Measurements from ENCODE around the gene HEBP1.

The HEBP1 gene, protein sequence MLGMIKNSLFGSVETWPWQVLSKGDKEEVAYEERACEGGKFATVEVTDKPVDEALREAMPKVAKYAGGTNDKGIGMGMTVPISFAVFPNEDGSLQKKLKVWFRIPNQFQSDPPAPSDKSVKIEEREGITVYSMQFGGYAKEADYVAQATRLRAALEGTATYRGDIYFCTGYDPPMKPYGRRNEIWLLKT

DNA sequence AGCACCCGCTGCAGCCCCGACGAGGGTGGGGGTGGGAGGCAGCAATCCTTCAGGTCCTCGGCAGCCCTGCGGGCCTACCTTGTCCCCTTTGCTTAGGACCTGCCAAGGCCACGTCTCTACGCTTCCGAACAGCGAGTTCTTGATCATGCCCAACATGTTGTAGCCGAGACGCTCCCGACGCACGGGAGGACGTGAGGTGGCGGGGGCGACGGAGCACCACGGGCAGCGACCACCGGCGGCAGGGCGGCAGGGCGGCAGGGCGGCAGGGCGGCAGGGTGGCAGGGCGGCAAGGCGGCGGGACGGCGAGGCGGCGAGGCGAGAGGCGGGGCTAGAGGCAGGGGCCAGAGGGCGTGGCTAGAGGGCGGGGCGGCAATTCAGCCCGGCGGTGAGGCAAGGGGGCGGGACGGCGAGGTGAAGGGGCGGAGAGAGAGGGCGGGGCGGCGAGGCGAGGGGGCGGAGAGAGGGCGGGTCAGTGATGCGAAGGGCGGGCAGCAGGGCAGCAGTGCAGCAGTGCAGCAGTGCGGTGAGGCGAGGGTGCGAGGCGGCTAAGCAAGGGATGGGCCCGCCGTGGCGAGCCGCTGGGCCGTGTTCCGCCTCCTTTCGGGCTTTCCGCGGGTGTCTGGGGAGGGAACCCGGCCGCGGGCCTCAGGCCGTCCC lies at the start of gene HEBP1:
TSS of gene HEBP1 (minus strand) at position 307 of the 657 bp plus-strand sequence. CDS start at position 156, 151 bp downstream.
- Histone ChIP-seq H3K36me3 (ENCODE audit: control insufficient read depth, insufficient read depth, low read length) (no peaks in the 10 kb centered on the region), H3K9ac (ENCODE audit: low read depth, low read length) (peak within 1 kb of the TSS; percentile 61), H3K27ac (ENCODE audit: low read depth, low read length) (peak within 1 kb of the TSS; percentile 54), H3K4me1 (ENCODE audit: control insufficient read depth, insufficient read depth, low read length) (peaks cover 16% of the 10 kb centered on the region; the same call in 1 of the 2 replicates), H3K9me3 (ENCODE audit: control insufficient read depth, insufficient read depth, low read length) (no peaks in the 10 kb centered on the region), H3K4me3 (ENCODE audit: low read depth, low read length) (peak within 1 kb of the TSS; percentile 84), H3K27me3 (ENCODE audit: control insufficient read depth, insufficient read depth, low read length) (peaks cover 21% of the 10 kb centered on the region)

DNA sequence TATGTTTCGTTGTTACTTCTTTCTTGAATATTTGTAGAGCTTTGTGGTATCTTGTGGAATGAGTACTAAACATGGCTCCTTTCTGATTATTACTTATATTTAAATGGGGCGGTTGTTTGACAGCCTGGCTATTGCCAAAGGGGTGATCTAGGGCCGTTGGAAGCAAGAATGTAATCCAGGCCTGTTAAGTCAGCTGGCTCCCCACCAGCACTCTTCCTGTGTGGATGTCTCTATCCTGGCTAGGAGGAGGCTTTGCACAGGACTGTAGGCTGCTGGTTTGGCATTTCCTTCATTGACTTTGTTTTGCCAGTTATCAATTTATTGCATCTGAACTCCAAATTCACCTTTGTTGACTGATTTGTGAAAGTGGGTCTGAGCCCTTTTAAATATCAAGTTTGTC lies 49.8 kb upstream of the HEBP1 start:
- Histone ChIP-seq H3K27ac (ENCODE audit: low read depth, low read length) (no peak overlapping the region), H3K36me3 (ENCODE audit: control insufficient read depth, insufficient read depth, low read length) (no peaks in the 10 kb centered on the region), H3K27me3 (ENCODE audit: control insufficient read depth, insufficient read depth, low read length) (no peaks in the 10 kb centered on the region), H3K9ac (ENCODE audit: low read depth, low read length) (no peak overlapping the region), H3K4me3 (ENCODE audit: low read depth, low read length) (no peak overlapping the region), H3K4me1 (ENCODE audit: control insufficient read depth, insufficient read depth, low read length) (peaks cover 20% of the 10 kb centered on the region), H3K9me3 (ENCODE audit: control insufficient read depth, insufficient read depth, low read length) (peaks cover 17% of the 10 kb centered on the region)

DNA sequence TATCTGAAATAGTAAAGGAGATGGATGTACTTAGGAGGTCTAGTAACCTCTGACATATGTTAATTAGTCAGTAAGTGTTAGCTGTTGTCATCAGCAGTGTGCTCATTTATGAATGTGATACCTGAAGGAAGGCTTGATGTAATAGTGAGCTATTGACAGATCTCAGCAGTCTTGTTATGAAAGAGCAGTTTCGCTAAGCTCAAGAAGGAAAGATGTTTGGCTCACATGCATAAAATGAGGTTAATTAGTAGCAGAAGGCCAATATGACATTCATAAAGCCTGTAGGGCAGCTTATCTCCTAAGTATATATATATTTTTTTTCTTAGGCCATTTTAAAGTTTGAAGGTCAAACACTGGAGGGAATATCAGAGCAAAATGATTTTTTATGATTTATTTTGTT lies 46.9 kb upstream of the HEBP1 start:
- no peaks in the 10 kb centered on the region for H3K9me3 ChIP-seq (ENCODE audit: control insufficient read depth, insufficient read depth, low read length)
- H3K9ac ChIP-seq (ENCODE audit: low read depth, low read length), result no peak overlapping the region
- H3K27me3 ChIP-seq (ENCODE audit: control insufficient read depth, insufficient read depth, low read length), result 0 out of 2 replicates have a peak, but pooled peaks cover 5% of the 10 kb centered on the region
- H3K4me3 ChIP-seq (ENCODE audit: low read depth, low read length), result no peak overlapping the region
- H3K4me1 ChIP-seq (ENCODE audit: control insufficient read depth, insufficient read depth, low read length), result peaks cover 21% of the 10 kb centered on the region
- H3K27ac ChIP-seq (ENCODE audit: low read depth, low read length), result no peak overlapping the region
- no peaks in the 10 kb centered on the region for H3K36me3 ChIP-seq (ENCODE audit: control insufficient read depth, insufficient read depth, low read length)

DNA sequence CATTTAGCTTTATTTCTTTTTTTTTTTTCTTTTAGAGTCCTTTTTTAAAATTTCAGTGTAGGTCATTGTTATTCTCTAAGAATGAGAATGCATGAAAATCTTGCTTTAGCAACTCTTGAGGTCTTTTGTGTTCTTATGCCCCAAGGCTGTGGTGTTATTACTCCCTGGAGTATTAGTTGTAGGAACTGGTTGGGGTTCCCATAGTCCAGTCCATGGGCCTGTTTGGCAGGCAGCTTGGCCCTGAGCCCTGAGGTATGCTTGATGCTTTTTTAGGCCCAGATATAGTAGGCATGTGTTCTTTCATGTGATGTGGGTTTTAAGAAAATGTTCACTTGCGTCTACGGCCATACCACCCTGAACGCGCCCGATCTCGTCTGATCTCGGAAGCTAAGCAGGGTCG lies 45.8 kb upstream of the HEBP1 start:
- Histone ChIP-seq H3K9ac (ENCODE audit: low read depth, low read length) (no peak overlapping the region), H3K4me1 (ENCODE audit: control insufficient read depth, insufficient read depth, low read length) (peaks cover 21% of the 10 kb centered on the region), H3K27ac (ENCODE audit: low read depth, low read length) (no peak overlapping the region), H3K27me3 (ENCODE audit: control insufficient read depth, insufficient read depth, low read length) (0 out of 2 replicates have a peak, but pooled peaks cover 5% of the 10 kb centered on the region), H3K9me3 (ENCODE audit: control insufficient read depth, insufficient read depth, low read length) (no peaks in the 10 kb centered on the region), H3K36me3 (ENCODE audit: control insufficient read depth, insufficient read depth, low read length) (no peaks in the 10 kb centered on the region), H3K4me3 (ENCODE audit: low read depth, low read length) (no peak overlapping the region)

DNA sequence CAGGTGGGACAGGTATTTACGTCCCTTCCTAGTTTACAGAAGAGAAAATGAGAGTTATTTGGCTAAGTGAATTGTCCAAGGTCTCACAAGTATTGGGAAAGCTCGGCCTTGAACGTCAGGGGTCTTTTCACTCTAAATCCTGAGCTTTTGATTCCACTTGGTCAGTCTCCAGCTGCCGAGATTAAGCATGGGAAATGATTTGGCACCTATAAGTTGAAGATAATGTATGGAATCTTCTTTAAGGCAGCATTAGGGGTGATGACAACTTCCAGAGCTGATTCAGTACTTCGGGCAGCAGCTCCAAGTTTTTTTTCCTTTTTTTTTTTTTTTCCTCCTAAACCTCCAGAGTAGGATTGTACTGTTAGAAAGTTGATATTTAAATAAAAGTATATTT lies 44.8 kb upstream of the HEBP1 start:
- Histone ChIP-seq H3K9me3 (ENCODE audit: control insufficient read depth, insufficient read depth, low read length) (no peaks in the 10 kb centered on the region), H3K4me1 (ENCODE audit: control insufficient read depth, insufficient read depth, low read length) (peaks cover 16% of the 10 kb centered on the region), H3K4me3 (ENCODE audit: low read depth, low read length) (peak overlapping the region; percentile 81), H3K36me3 (ENCODE audit: control insufficient read depth, insufficient read depth, low read length) (no peaks in the 10 kb centered on the region), H3K27ac (ENCODE audit: low read depth, low read length) (no peak overlapping the region), H3K27me3 (ENCODE audit: control insufficient read depth, insufficient read depth, low read length) (0 out of 2 replicates have a peak, but pooled peaks cover 5% of the 10 kb centered on the region), H3K9ac (ENCODE audit: low read depth, low read length) (no peak overlapping the region)

DNA sequence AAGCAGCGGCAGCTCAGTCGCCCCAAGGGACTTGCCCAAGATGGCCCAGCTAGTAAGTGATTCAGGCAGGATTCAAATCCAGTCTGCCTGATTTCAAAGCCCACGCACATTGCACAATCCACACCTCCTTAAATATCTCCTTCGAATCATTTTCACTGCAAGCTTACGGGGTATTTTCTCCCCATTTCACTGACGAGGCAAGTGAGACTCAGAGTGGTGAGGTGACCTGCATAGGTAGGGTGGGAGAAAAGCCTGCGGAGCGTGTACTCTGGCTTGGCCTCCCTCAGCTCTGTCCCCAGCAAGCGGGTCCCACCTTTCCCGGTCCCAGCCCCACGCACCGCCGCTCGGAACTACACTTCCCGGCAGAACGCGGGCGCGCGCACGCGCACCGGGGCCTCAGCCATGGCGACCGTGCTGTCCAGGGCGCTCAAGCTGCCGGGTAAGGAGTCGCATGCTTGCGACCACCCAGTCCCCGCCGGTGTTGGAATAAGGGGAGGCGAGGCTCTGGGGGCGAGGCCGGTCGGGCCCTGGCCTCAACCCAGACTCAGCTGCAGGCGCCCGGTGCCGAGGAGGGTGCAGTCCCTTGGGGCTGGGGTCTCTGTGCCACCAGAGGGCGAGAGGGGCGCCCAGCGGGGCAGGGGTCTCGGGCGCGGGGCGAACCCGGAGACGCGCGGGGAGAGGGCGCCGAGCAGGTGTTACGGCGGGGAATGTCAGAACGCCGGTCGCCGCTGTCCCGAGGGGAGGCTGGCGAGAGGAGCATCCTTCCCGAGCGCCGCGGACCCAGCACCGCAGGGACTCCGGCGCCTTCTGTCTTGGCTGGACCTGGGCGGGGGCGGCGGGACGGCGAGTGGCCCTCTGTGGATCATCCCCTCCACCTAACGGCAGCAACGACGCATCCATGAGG lies 44.2 kb upstream of the HEBP1 start, which contains the start of gene FAM234B:
TSS of gene FAM234B (plus strand) at position 380 of the 904 bp plus-strand sequence. CDS start at position 403, 23 bp downstream.
- no peaks in the 10 kb centered on the region for H3K9me3 ChIP-seq (ENCODE audit: control insufficient read depth, insufficient read depth, low read length)
- H3K27me3 ChIP-seq (ENCODE audit: control insufficient read depth, insufficient read depth, low read length), result 0 out of 2 replicates have a peak, but pooled peaks cover 5% of the 10 kb centered on the region
- peaks cover 12% of the 10 kb centered on the region for H3K4me1 ChIP-seq (ENCODE audit: control insufficient read depth, insufficient read depth, low read length)
- peak within 1 kb of the TSS; percentile 32; the same call in 1 of the 2 replicates for H3K9ac ChIP-seq (ENCODE audit: low read depth, low read length)
- no peaks in the 10 kb centered on the region for H3K36me3 ChIP-seq (ENCODE audit: control insufficient read depth, insufficient read depth, low read length)
- H3K27ac ChIP-seq (ENCODE audit: low read depth, low read length), result no peak within 1 kb of the TSS
- peak within 1 kb of the TSS; percentile 81 for H3K4me3 ChIP-seq (ENCODE audit: low read depth, low read length)

DNA sequence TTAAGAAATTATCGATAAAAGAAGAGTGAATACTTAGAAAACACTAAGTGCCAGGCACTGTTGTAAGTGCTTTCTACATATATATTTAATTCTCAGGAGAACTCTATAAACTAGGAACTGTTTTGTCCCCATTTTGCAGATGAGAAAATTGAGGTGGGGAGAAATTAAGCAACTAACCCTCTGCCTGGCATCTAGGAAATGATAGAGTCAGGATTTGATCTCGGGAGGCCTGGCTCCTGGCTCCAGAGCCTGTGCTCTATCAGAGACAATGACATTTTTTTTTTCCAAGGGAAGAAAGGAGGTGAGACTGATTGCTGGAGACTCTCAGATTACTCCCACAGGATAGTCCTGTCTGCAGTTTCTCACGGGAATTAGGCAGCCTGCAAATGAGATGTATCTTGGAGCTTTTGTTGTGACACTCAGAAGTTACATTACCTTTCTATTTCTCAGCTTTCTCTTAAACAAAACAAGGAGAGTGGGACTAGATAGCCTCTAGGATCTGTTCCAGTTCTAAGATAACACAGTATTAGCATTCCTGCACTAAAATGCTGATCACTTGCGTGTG lies 42.7 kb upstream of the HEBP1 start:
- no peak overlapping the region for H3K9ac ChIP-seq (ENCODE audit: low read depth, low read length)
- no peaks in the 10 kb centered on the region for H3K9me3 ChIP-seq (ENCODE audit: control insufficient read depth, insufficient read depth, low read length)
- H3K4me3 ChIP-seq (ENCODE audit: low read depth, low read length), result no peak overlapping the region
- H3K27ac ChIP-seq (ENCODE audit: low read depth, low read length), result no peak overlapping the region
- H3K27me3 ChIP-seq (ENCODE audit: control insufficient read depth, insufficient read depth, low read length), result 0 out of 2 replicates have a peak, but pooled peaks cover 5% of the 10 kb centered on the region
- H3K36me3 ChIP-seq (ENCODE audit: control insufficient read depth, insufficient read depth, low read length), result no peaks in the 10 kb centered on the region
- peaks cover 12% of the 10 kb centered on the region for H3K4me1 ChIP-seq (ENCODE audit: control insufficient read depth, insufficient read depth, low read length)

DNA sequence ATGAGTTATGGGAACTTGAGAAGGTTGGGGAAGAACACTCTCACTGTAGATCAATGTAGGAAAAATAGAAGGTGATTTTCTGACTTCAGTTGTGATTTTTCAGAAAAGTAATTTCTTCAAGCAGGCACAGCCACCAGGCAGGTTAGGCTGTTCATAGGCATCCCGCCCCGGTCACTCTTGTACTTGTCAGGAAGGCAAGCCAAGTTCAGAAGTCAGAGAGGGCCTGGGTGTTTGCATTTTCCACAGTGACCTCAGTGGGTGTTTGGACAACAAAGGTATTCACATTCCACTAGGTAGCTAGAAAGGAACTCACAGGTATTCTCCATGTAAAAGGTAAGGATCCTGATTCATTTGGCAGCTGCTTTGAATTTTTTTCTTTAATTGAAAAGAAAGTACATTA lies 41.2 kb upstream of the HEBP1 start:
- Histone ChIP-seq H3K36me3 (ENCODE audit: control insufficient read depth, insufficient read depth, low read length) (no peaks in the 10 kb centered on the region), H3K9ac (ENCODE audit: low read depth, low read length) (no peak overlapping the region), H3K27me3 (ENCODE audit: control insufficient read depth, insufficient read depth, low read length) (0 out of 2 replicates have a peak, but pooled peaks cover 5% of the 10 kb centered on the region), H3K4me3 (ENCODE audit: low read depth, low read length) (no peak overlapping the region), H3K4me1 (ENCODE audit: control insufficient read depth, insufficient read depth, low read length) (peaks cover 12% of the 10 kb centered on the region), H3K27ac (ENCODE audit: low read depth, low read length) (no peak overlapping the region), H3K9me3 (ENCODE audit: control insufficient read depth, insufficient read depth, low read length) (no peaks in the 10 kb centered on the region)

DNA sequence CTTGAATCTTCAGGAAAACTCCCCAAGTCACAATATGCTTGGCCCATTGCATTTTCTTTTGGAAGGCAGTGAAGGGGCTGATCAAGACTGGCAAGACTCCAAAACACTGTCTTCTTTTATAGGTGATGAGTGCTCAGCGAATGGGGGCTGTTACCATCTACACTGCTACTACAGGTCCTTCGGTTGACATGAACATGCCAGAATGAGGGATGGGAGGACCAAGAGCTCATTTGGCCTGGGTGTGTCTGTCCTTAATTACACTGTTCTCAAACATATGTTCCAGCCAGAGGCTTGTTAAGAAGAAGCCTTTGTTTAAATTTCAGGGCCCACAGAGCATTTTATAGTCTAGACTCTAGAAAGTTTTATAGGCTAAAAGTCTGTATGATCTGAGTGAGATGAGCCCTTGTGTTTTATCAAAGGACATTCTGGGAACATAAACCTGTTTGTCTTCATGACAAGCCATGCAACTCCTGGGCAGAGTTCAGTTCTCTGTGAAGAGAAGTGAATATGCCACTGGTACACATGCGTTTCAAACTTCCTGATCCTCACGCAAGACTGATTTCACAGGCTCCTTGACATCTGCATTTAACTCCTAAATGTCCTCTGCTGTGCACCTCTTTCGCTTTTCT lies 39.4 kb upstream of the HEBP1 start:
- Histone ChIP-seq H3K9me3 (ENCODE audit: control insufficient read depth, insufficient read depth, low read length) (no peaks in the 10 kb centered on the region), H3K4me1 (ENCODE audit: control insufficient read depth, insufficient read depth, low read length) (no peaks in the 10 kb centered on the region; the same call in 1 of the 2 replicates), H3K36me3 (ENCODE audit: control insufficient read depth, insufficient read depth, low read length) (no peaks in the 10 kb centered on the region), H3K27ac (ENCODE audit: low read depth, low read length) (no peak overlapping the region), H3K4me3 (ENCODE audit: low read depth, low read length) (no peak overlapping the region), H3K27me3 (ENCODE audit: control insufficient read depth, insufficient read depth, low read length) (0 out of 2 replicates have a peak, but pooled peaks cover 5% of the 10 kb centered on the region), H3K9ac (ENCODE audit: low read depth, low read length) (no peak overlapping the region)

DNA sequence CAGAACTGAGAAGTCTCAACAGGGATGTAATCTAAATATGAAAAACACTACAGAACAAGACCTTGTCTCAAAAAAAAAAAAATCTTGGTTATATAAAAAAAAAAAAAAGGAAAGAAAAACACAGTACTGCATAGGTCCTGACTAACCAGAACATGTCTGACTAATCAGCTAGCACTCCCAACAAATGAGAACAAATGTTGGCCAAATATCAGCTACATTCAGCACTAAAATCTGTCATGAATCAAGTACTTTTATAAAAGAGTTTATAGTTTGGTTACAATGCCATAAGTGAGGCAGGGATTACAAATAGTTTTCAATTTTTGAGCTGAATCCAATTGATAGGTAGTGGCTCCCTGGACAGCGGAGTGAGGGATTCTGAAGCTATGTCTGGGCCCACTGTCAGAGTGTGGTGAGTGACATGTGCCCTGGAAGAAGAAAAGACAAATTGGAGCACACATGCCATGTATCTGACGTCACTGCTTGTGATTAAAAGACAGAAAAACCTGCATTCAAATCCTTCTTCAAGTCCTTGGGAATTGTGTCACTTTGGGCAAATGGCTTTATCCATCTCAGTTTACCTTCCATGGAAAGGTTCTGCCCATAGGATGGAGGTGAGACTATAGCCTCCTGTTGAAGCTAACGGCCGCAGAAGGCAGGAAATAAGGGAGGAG lies 38.6 kb upstream of the HEBP1 start:
- no peak overlapping the region for H3K27ac ChIP-seq (ENCODE audit: low read depth, low read length)
- H3K4me3 ChIP-seq (ENCODE audit: low read depth, low read length), result no peak overlapping the region
- H3K9me3 ChIP-seq (ENCODE audit: control insufficient read depth, insufficient read depth, low read length), result no peaks in the 10 kb centered on the region
- H3K36me3 ChIP-seq (ENCODE audit: control insufficient read depth, insufficient read depth, low read length), result no peaks in the 10 kb centered on the region
- 0 out of 2 replicates have a peak, but pooled peaks cover 2% of the 10 kb centered on the region for H3K27me3 ChIP-seq (ENCODE audit: control insufficient read depth, insufficient read depth, low read length)
- H3K4me1 ChIP-seq (ENCODE audit: control insufficient read depth, insufficient read depth, low read length), result no peaks in the 10 kb centered on the region
- no peak overlapping the region for H3K9ac ChIP-seq (ENCODE audit: low read depth, low read length)

Data from HUES48 (cell line).